Parathyroid adenoma (tissue), 2 donors: ENCODE results near the gene RGS17.
A peak's percentile ranks its signal among the peaks of the same experiment; 100 is the strongest.

Source experiments
- H2AFZ ChIP-seq: fragments of 300-600 bp; sonication (generic); one replicate; pipeline ENCODE4 v1.7.0; 2017; ENCODE audit warnings: antibody characterized with exemption, mild to moderate bottlenecking
- H3K27ac ChIP-seq: fragments of 300-600 bp; sonication (generic); one replicate; pipeline ENCODE4 v1.7.0; 2017
- H3K27me3 ChIP-seq: fragments of 300-600 bp; sonication (generic); one replicate; pipeline ENCODE4 v1.7.0; 2017; ENCODE audit warnings: low read length; ENCODE audit not compliant: control insufficient read depth, insufficient read depth
- H3K36me3 ChIP-seq: fragments of 300-600 bp; sonication (generic); one replicate; pipeline ENCODE4 v1.7.0; 2017; ENCODE audit warnings: low read length; ENCODE audit not compliant: control insufficient read depth, insufficient read depth
- H3K4me1 ChIP-seq: fragments of 300-600 bp; sonication (generic); one replicate; pipeline ENCODE4 v1.7.0; 2017; ENCODE audit warnings: control low read depth
- H3K4me2 ChIP-seq: fragments of 300-600 bp; sonication (generic); one replicate; pipeline ENCODE4 v1.7.0; 2017; ENCODE audit warnings: low read length
- H3K4me3 ChIP-seq: fragments of 300-600 bp; sonication (generic); one replicate; pipeline ENCODE4 v1.7.0; 2017; ENCODE audit warnings: low read depth, low read length
- H3K79me2 ChIP-seq: fragments of 300-600 bp; sonication (generic); one replicate; pipeline ENCODE4 v1.7.0; 2017; ENCODE audit warnings: control low read depth
- H3K9ac ChIP-seq: fragments of 300-600 bp; sonication (generic); one replicate; pipeline ENCODE4 v1.7.0; 2017; ENCODE audit warnings: mild to moderate bottlenecking
- H3K9me3 ChIP-seq: fragments of 300-600 bp; sonication (generic); one replicate; pipeline ENCODE4 v1.7.0; 2017; ENCODE audit warnings: low read length; ENCODE audit not compliant: control insufficient read depth
- TF ChIP-seq, protein P1 (sequence below): fragments of 300-600 bp; sonication (generic); IDR thresholded peaks from one replicate; pipeline ENCODE4 v1.7.0; 2017; ENCODE audit warnings: antibody characterized with exemption, mild to moderate bottlenecking
- donor health status: primary hyperparathyroidism.

The RGS17 gene

DNA sequence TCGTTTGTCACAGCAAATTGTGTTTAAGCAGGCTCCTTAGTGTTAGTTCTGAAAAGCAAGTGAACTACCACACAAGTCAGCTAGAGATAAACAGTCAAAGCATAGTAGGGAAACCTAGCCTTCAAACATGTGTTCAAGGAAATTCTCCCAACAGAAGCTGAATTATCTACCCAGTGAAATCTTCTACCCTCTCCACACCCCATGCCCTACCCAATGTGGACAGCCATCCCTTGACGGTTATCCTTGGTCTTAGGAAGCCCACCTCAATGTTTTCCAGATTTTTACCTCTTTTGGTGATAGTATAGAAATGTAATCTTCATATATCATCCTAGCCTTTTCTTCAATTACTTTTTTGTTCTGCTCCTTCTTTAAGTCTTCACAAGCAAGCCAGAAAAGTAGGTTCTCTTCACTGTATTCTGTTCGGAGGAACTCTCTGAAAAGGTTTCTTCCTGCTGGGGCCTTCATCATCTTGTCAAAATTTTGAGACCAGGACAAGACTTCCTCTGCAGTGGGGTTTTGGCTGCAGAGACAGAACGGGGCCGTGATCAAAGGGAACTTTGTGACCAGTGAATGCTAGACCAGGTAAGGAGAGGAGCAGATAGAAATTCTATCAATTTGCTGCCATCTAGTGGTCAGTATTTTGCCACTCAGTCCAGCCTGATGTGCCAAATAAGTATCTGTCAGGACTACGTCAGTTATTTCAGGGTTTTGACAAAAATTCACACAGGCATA, 106.9 kb downstream of the RGS17 start:
- Histone ChIP-seq H3K27ac (no peak overlapping the region), H3K4me3 (no peak overlapping the region), H2AFZ (peak overlapping the region; percentile 16), H3K36me3 (no peaks in the 10 kb centered on the region), H3K4me1 (no peaks in the 10 kb centered on the region), H3K9me3 (no peaks in the 10 kb centered on the region), H3K9ac (no peak overlapping the region), H3K4me2 (no peak overlapping the region), H3K27me3 (no peaks in the 10 kb centered on the region), H3K79me2 (no peaks in the 10 kb centered on the region)
- TF ChIP-seq, protein P1, sequence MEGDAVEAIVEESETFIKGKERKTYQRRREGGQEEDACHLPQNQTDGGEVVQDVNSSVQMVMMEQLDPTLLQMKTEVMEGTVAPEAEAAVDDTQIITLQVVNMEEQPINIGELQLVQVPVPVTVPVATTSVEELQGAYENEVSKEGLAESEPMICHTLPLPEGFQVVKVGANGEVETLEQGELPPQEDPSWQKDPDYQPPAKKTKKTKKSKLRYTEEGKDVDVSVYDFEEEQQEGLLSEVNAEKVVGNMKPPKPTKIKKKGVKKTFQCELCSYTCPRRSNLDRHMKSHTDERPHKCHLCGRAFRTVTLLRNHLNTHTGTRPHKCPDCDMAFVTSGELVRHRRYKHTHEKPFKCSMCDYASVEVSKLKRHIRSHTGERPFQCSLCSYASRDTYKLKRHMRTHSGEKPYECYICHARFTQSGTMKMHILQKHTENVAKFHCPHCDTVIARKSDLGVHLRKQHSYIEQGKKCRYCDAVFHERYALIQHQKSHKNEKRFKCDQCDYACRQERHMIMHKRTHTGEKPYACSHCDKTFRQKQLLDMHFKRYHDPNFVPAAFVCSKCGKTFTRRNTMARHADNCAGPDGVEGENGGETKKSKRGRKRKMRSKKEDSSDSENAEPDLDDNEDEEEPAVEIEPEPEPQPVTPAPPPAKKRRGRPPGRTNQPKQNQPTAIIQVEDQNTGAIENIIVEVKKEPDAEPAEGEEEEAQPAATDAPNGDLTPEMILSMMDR, result peak; percentile 80

DNA sequence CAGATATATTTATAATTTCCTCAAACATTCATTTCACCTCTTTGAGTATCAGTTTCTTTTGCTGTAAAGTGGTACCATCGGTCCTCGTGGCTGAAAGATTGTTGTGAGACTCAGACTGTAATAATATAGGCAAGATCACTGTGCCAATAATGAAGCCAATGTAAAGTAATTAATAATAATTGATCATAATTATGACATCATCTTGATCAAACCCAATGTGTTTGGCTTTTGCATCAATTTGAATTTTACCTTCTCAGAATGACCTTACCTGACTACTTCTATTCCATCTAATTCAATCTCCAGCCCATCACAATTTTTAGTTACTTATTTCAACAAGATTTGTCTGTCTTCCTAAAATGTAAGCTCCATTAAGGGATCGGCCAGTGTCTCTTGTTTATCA, 112.7 kb downstream of the RGS17 start:
- Histone ChIP-seq H3K36me3 (no peaks in the 10 kb centered on the region), H3K79me2 (no peaks in the 10 kb centered on the region), H3K9me3 (no peaks in the 10 kb centered on the region), H3K9ac (no peak overlapping the region), H2AFZ (no peak overlapping the region), H3K4me1 (no peaks in the 10 kb centered on the region), H3K4me3 (no peak overlapping the region), H3K4me2 (no peak overlapping the region), H3K27me3 (no peaks in the 10 kb centered on the region), H3K27ac (no peak overlapping the region)
- TF ChIP-seq, protein P1, result no peak

DNA sequence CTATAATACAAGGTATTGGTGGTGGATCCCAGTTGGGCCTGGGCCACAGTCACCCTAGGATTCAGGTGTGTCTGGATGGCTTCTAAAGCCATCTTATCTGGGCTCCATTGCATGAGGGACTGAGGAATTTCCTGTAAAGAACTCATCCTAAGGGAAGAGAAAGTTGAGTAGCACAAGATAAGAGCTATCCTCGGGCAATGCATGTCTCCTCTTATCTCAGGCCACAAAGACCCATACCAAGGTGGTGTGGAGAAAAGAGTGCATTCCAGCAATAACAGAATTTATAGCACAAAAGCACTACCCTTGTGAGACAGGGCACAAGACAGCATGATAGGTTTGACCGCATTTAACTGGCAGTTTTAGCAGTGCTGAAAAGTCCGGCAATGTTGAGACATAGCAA, 114.2 kb downstream of the RGS17 start:
- Histone ChIP-seq H3K4me3 (no peak overlapping the region), H3K9me3 (no peaks in the 10 kb centered on the region), H3K9ac (no peak overlapping the region), H3K4me1 (no peaks in the 10 kb centered on the region), H3K79me2 (no peaks in the 10 kb centered on the region), H3K4me2 (no peak overlapping the region), H2AFZ (no peak overlapping the region), H3K27me3 (no peaks in the 10 kb centered on the region), H3K36me3 (no peaks in the 10 kb centered on the region), H3K27ac (no peak overlapping the region)
- TF ChIP-seq, protein P1, result no peak

DNA sequence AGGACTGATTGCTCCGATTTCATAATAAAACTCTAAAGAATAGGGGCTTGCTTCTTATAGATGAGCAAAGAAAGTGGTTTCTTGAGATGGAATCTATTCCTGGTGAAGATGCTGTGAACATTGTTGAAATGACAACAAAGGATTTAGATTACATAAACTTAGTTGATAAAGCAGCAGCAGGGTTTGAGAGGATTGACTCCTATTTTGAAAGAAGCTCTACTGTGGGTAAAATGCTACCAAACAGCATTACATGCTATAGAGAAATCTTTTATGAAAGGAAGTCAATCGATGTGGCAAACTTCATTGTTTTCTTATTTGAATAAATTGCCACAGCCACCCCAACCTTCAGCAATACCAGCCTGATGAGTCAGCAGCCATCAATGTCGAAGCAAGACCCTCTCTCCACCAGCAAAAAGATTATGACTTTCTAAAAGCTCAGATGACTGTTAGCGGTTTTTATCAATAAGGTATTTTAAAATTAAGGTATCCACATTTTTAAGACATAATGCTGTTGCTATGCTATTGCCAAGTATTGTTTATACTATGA, 115.9 kb downstream of the RGS17 start:
- Histone ChIP-seq H3K27me3 (no peaks in the 10 kb centered on the region), H3K4me3 (no peak overlapping the region), H3K4me2 (no peak overlapping the region), H3K79me2 (no peaks in the 10 kb centered on the region), H3K9ac (no peak overlapping the region), H3K27ac (no peak overlapping the region), H3K36me3 (no peaks in the 10 kb centered on the region), H3K4me1 (no peaks in the 10 kb centered on the region), H2AFZ (no peak overlapping the region), H3K9me3 (no peaks in the 10 kb centered on the region)
- TF ChIP-seq, protein P1, result no peak

DNA sequence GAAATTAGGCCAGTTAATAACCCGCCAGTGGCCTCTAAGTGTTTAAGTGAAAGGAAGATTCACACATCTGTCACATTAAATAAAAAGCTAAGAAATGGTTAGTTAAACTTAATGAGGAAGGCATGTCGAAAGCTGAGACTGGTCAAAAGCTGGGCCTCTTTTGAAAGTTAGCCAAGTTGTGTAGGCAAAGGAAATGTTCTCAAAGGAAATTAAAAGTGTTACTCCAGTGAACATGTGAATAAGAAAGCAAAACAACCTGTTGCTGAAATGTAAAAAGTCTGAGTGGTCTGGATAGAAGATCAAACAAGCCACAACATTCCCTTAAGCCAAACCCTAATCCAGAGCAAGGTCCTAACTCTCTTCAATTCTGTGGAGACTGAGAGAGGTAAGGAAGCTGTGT, 117.6 kb downstream of the RGS17 start:
- no peak overlapping the region for H3K4me3 ChIP-seq
- H3K27ac ChIP-seq, result no peak overlapping the region
- no peaks in the 10 kb centered on the region for H3K79me2 ChIP-seq
- H3K36me3 ChIP-seq, result no peaks in the 10 kb centered on the region
- H3K4me2 ChIP-seq, result no peak overlapping the region
- H3K9ac ChIP-seq, result no peak overlapping the region
- H2AFZ ChIP-seq, result no peak overlapping the region
- H3K9me3 ChIP-seq, result no peaks in the 10 kb centered on the region
- H3K4me1 ChIP-seq, result no peaks in the 10 kb centered on the region
- TF ChIP-seq, protein P1, result no peak
- no peaks in the 10 kb centered on the region for H3K27me3 ChIP-seq
